Measurements from ENCODE around the gene DDX51.
"Not testable (repeated sequence)": the region's sequence is repeated elsewhere in the genome, so short reads cannot be mapped to it uniquely, and the experiment has no call there.

Gene DDX51

DNA sequence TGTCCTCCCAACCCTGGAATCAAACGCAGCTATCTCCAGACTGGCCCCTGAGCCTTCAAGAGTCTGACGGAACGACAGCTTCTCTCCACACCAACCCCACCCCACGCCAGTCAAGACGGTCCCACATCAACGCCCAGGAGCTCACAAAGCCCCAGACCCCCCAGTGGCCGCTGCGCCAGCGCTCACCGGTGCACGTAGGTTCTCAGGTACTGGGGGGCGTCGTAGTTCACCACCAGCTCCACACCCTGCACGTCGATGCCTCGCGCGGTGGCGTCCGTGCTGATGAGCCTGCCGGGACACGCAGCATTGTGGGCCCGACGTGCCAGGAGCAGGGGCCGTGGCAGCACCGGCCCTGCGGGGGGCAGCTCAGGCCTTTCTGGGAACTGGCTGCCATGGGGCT lies 4.2 kb downstream of the DDX51 start:
- no peak for DNase-seq (ENCODE audit: low spot score)

DNA sequence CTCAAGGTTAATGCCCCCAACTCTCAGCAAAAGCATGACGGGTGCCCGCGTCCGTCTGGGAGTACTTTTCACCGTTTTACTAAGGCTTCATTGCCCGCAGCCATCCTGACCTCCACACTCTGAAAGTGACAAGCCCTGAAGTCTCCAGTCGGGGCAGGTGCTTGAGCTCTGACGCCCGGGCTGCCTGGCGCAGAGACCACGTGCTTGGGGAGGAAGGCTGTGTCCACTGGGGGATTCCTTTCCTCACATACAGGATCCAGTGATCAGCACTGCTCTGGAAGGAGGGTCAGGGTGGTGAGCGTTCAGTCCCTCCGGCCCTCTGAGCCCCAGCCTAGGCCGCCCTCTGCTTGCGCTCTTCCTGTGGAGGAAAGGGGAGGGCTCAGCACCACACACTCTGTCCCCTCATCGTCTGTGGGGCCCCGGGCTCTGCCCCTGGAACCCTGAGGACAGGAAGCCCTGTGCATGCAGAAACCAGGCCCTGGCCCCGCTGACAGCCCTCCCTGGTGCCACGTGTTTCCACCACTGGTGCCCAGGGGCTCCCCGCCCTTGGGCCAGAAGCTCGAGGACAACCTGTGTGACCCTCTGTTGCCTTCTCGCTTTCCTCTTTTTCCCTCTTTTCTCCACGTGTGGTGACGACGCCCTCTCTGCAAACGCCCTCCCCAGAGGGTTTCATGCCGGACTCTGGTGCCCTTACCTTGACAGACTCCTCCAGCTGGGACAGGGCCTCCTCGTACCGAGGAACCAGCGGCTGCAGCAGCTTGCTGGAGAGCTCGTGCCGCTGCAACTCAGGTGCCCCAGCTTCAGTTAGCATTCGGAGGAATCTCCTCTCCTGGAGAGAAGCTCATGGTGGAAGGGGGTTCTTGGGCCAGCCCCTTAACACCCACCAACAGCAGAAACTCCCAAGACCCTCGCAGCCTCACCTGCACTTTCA lies 4.9 kb downstream of the DDX51 start:
- DNase-seq (ENCODE audit: low spot score): no peak

DNA sequence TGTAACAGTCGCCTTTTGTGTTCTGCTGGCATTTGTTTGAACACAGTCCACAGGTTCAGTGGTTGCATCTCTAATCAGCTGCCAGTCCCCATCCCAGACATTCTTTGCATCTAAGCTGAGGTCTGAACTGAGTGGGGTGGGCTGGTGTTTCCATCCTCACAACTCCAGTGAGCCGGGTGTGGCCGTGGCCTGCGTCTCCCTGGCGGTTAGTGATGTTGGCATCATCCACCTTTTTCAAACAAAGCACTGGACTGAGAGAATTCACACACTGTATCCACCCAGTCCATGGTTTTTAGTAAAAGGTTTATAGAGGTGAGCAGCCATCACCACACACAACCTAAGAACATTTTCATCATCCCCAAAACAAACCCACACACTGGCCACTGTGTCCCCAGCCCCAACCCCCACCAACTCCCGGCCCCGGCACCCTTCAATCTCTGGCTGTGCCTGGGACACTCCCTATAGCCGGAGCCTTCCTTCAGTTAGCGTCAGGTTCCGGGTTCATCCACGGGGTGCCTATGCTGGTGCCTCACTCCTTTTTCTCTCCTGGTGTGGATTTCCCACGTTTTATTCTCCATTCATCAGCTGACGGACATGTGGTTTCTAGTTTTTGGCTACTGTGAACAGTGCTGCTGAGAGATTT lies 6.5 kb downstream of the DDX51 start:
- no peak for DNase-seq (ENCODE audit: low spot score)

DNA sequence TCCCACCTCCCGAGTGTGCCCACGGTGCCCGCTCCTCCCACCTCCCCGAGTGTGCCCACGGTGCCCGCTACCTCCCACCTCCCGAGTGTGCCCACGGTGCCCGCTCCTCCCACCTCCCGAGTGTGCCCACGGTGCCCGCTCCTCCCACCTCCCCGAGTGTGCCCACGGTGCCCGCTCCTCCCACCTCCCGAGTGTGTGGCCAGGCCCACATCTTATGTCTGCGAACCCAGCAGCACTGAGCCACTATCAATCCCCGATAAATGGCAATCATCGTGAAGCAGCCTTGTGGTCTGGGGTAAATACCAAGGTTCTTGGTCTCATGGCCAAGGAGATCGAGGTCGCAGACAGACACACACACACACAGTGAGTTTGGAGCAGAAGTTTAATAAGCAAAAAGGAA lies 7.9 kb downstream of the DDX51 start:
- DNase-seq (ENCODE audit: low spot score): not testable (repeated sequence)

DNA sequence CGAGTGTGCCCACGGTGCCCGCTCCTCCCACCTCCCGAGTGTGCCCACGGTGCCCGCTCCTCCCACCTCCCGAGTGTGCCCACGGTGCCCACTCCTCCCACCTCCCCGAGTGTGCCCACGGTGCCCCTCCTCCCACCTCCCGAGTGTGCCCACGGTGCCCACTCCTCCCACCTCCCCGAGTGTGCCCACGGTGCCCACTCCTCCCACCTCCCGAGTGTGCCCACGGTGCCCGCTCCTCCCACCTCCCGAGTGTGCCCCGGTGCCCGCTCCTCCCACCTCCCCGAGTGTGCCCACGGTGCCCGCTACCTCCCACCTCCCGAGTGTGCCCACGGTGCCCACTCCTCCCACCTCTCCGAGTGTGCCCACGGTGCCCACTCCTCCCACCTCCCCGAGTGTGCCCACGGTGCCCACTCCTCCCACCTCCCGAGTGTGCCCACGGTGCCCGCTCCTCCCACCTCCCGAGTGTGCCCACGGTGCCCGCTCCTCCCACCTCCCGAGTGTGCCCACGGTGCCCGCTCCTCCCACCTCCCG lies 9.4 kb downstream of the DDX51 start:
- DNase-seq (ENCODE audit: low spot score): not testable (repeated sequence)

DNA sequence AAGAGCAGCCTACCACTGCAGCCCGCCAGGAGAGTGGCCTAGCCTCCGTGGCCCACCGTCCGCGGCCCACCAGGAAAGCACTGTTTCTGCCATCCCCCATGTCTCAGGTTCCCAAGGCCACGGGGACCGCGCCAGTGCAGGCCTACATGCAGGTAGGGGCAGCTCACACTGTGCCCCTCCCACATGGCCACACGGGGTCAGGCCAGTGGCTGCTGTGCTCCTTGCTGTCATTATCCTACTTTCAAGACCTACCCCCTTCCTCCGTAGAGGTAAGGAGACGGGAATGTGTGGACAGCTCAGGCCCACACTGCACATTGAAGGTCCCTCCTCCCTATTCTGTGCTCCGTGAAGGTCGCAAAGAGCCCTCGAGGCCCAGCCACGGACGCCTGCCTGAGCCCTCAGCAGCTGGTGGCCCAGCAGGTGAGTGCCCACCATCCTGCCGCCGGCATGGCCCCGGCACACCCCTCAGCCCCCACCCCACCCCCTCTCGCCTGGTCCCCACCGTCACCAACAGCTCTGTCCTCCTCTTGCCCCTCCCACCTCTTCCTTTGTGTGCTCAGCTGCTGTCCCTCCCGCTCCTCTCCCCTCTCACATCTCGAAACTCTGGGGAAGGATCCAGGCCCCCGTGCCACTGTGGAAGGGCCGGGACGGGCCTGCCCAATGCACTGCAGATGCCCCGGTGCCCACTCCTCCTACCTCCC lies 10.0 kb downstream of the DDX51 start:
- no peak for DNase-seq (ENCODE audit: low spot score)

DNA sequence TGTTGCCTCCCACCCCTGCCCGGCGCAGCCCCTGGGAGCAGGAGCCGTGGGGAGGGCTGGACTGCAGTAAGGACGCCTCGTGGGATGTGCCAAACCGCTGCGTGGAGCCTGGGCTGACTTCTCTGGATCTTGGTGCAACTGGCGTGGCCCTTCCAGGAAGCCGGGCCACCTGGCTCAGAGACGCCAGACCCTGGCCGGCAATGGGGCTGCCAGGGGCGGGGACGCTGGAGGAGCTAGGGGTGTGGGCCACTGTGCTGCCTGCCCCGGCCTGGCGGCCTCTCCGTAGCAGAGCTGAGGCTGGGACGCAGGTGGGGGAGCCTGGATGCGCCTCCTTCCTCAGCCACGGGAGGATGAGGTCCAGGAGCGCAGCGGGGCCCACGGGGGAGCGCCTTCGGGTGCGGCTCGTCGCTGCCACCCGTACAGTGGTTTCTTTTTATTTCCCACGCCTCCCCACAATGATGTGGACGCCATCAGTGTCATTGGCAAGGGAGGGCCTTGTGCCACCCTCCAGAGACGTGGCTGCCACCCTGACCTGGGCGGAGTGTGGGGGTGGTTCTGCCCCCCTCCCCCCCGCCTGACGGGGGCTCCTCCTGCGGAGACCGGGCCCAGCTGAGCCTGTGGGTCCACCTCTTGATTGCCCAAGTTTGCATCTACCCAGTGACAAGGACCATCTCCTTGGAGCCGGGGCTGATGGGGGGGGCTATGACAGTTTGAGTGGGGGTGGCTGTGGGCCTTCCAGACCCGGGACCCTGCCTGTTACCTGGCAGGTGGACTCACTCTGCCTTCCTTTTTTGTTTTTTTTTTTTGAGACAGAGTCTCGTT lies 11.3 kb downstream of the DDX51 start:
- DNase-seq (ENCODE audit: low spot score): no peak

DNA sequence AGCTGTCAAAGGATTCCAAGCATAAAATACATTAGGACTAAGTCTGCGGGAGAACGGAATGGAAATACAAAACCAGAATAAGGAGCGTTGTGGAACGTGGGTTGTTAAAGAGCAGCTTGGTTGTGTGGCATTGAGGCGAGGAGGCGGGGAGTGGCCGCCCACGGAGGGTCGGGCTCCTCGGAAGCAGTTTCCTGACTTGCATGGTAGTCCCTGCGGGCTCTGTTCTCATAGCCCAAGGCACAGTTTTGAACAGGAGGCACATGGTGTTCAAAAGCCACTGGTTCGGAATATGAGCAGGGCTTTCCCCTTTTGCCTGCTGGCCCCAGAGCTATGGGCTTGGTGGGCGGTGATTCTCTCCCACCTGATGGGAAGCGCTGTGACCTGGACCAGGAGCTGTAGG lies 12.2 kb downstream of the DDX51 start:
- no peak for DNase-seq (ENCODE audit: low spot score)

DNA sequence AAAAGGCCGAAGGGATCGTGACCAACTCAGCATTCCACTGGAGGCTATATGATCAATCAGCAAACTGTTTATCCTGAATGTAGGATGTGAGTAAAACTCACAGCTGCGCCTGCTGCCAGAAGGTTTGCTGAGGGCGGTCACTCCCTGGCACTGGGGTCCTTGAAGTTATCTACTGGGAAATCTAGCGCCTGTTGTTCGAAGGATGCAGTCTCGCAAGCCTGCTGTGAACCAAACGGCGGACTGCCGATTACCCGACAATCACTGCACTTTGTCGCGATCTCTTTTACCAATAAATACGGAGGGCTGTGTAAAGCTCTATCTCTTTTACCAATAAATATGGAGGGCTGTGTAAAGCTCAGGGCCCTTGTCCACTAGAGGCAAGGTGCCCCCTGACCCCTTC lies 12.9 kb downstream of the DDX51 start:
- DNase-seq (ENCODE audit: low spot score): no peak

DNA sequence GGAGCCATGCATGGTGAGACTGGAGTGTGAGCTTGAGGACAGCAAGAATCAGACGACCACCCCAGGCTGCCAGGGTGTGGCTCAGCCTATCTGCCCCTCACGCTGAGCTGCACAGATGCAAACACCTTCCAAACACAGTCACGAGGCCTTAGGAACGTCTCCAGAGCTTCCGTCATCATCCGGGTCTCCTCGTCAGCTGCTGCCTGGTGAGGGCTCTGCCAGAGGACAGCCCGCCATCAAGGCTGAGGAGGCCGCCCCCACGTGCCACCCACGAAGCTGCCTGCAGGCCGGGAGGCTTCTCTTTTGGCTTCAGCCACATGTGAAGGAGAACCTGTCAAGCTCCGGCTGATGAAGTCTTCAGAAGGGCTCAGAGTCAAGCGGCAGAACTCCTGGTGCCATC lies 13.4 kb downstream of the DDX51 start:
- no peak for DNase-seq (ENCODE audit: low spot score)

DNA sequence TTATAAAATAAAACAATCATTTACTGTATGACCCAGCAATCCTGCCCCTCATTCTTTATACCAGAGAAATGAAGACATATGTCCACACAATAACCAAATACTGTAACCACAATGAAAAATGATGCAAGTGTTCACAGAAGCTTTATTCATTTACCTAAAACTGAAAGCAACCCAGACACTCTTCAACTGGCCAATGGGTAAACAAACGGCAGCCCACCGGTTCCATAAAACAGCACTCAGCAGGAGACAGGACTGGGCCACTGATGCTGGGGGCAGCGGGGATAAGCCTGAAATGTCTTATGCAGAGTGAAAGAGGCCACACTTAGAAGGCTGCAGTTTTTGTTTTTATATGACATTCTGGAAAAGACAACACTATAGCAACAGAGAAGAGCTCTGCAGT lies 15.1 kb downstream of the DDX51 start:
- DNase-seq (ENCODE audit: low spot score): no peak

DNA sequence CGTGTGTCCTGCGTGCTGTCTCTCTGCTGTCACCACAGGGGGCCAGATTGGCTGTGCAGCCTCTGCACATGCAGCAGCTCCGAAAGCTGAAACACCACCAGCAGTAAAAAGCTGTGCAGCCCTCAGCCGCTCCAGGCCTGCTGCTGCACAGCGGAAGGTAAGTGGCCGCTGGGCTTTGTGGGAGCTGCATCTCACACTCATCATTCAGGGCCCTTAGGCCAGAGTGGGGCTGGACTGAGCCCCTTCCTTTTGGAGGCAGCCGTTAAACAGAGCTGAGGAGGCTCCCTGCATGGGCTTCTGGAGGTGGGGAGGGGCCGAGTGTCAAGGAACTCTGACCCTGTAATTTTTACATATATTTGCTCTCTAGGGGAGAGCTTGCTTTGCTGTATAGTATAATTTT lies 17.1 kb downstream of the DDX51 start:
- no peak for DNase-seq (ENCODE audit: low spot score)

DNA sequence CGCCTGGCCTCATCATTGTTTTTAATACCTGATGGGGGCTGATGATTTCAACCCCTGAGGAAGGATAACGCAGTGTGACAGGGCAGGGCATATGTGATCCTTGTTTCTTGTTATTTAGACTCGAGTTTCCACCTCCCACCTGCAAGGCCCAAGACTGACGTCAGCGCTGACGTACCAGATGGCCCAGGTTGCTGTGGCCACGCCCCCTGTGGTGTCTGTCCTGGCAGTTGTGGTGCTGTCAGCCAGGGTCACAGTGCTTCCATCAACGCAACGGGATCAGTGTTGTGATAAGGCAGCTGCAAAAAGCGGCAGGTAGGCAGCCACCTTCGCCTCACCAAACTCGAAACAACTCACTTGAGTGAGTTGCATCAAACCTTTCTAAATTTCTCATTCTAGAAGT lies 18.4 kb downstream of the DDX51 start:
- DNase-seq (ENCODE audit: low spot score): no peak

DNA sequence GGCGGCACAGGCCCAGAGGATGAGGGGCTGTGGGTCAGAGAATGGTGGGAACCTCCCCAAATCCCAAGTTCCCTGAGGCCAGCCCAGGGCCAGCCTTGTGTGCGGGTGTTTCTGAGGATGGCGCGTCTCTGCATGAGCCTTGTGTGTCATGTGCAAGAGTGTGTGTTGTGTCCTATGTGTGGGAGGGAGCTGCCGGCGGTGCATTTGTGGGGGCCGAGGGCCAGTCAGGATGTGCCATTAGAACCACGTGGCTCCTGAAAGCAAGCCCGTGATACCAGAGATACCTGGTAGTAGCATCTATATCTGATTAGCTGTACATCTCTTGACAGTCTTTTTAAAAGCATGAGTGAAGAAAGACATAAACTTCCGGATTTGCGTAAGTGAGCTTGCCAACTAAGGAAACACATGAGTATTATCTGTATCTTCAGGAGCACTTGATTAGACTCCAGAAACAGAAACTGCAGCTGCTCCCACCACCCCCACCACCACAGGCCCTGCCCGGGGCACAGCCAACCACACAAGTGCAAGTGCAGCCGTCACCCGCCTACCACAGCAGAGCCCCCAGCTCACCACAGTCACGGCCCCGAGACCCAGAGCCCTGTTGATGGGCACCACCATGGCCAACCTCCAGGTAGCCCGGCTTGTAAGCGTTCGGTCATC lies 19.2 kb downstream of the DDX51 start:
- no peak for DNase-seq (ENCODE audit: low spot score)

DNA sequence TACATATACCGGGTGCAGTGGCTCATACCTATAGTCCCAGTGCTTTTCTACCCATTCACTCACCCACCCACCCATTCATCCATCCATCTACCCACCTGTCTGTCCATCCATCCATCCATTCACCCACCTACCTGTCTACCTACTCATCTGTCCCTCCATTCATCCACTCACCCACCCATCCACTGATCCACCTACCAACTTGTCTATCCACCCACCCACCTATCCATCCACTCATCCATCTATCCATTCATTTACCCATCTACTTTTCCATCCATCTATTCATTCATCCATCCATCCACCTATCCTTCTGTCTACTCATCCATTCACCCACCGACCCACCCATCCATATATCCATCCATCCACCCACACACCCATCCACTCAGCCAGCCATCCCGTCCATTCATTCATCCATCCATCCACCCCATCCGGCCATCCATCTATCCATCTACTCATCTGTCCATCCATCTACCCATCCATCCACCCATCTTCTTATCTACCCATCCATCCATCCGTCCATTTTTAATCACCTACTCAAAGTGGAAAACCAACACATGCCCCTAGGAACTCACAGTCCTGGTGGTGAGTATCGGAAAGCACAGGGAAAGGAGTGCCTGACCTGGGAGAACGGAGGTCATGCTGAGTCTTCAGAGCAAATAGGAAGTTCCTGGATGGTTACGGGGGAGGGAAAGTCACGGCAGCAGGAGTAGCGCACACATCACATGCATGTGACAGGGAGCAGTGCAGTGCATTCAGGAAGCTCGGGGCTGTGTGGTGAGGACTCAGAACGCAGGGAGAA lies 20.0 kb downstream of the DDX51 start:
- DNase-seq (ENCODE audit: low spot score): no peak

DNA sequence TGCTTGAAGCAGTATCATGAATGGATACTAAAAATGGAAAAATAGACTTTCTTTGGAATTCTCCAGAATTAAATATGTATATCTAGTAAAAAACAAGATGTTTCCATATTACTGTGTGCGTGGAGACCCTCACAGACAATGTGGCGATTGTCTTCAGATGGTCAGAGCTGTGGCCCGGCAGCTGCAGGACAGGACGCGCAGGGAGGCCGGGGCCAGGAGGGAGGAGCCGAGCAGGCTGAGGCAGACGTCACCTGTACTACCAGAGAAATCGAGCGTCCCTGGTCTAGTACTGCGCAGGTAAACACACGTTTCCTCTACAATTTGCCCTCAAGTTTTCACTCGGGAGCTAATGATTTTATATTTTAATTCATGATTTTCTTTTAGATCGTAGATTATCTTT lies 22.8 kb downstream of the DDX51 start:
- DNase-seq (ENCODE audit: low spot score): no peak

DNA sequence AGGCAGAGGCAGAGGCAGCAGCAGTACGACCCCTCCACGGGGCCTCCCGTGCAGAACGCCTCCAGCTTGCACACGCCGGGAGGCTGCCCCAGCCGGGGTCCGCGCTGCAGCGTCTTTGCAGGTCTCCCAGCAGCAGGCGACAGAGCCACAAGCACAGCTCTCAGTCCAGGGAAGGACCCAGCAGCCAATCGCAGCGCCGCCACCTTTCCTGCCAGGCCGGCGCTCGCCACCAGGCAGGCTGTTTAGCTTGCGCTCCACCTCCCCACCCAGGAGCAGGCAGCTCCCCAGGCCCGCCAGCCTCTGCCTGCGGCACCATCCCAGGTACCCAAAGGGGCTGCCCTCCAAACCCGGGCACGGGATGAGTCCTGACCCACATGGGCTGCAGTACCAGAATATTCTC lies 25.2 kb downstream of the DDX51 start:
- DNase-seq (ENCODE audit: low spot score): no peak

DNA sequence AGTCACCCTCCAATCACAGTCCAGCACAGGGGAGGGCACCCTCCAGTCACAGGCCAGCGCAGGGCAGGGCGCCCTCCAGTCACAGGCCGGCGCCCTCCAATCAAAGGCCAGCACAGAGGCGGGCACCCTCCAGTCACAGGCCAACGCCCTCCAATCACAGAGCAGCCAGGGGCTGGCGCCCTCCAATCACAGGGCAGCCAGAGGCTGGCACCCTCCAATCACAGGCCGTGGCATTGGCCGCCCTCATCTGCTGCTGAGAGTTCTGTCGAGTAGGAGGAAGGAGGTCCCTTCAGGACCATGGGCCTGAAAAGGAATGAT lies 26.6 kb downstream of the DDX51 start:
- no peak for DNase-seq (ENCODE audit: low spot score)

DNA sequence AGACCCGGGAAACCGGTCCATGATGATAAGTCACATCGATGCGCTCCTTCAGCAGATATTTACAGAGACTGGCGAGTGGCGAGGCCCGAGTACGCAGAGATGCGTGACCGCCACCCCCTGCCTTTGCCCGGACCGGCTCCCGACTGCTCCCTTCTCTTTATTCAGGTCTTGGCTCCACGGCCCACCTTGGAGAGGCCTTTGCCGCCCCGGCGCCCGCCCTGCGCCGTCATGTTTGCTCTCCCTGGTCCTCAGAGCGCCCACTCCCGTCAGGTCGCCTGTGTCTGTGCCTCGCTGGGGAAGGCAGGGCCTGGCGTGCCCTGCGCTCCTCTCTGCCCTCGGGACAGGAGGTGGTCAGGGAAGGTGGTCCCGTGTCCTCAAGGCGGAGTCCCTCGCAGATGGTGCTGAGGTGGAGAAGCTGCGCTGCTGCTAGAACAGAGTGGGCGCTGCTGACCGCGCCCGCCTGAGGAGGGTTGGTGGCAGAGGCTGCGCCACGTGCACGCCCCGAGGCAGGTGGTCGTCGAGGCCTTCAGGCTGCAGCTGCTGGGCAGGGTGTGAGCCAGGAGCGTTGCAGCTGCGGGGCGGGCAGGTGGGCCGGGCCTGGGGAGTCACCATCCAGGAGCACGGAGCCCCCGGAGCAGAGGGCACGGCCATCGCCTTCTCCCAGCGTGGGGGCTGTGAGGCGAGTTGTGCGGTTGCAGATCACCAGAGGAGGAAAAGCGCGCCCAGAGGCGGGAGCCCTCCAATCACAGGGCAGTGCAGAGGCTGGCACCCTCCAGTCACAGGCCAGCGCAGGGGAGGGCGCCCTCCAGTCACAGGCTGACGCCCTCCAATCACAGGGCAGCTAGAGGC lies 27.2 kb downstream of the DDX51 start:
- no peak for DNase-seq (ENCODE audit: low spot score)

DNA sequence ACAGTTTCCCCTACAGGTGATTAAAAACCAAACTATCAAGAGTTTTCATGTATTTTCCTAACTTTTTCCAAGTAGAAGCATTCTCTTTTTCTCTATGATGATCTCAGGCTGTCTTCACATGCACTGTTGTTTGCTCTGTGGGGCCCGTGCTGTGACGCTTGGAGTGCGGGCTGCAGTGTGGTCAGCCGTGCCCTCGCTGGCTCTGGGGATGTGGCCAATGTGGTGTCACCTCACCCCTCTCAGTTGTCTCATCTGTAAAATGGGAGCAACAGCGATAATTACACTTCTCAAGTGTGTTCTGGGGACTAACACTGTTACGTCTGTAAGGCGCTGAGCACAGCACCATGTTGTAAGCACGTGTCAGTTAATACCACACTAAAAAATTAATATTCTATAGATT lies 28.6 kb downstream of the DDX51 start:
- DNase-seq (ENCODE audit: low spot score): no peak
